B cell (primary cell): ENCODE measurements around the gene ATXN1. TPM values are rescaled to one million over a fixed set of nuclear protein-coding genes. Genes with fewer than 3 reads are reported as not detected.
A peak's percentile ranks its signal among the peaks of the same experiment; 100 is the strongest.

Source experiments
- ATAC-seq: fragments of 200-7000 bp; cut with Tn5 transposase; one replicate; pipeline ENCODE4 v1.10.0; 2021; ENCODE audit warnings: low read depth, mild to moderate bottlenecking, moderate number of reproducible peaks, moderate library complexity
- CTCF ChIA-PET: fragments of 350-600 bp; sonication (Branson Sonifier 250); formaldehyde crosslinking; loops from one replicate; lab custom pipeline; 2021; ENCODE audit warnings: antibody characterized with exemption, inconsistent platforms; lab: Charles Lee
- POLR2A ChIA-PET: fragments of 350-600 bp; sonication (Branson Sonifier 250); formaldehyde crosslinking; loops from one replicate; lab custom pipeline; 2021; ENCODE audit warnings: antibody characterized with exemption; lab: Charles Lee
- DNase-seq: peaks from one replicate; pipeline ENCODE4 v3.0.0; 2013
- H2AFZ ChIP-seq: 2 replicates; pipeline ENCODE4 v1.6.1; 2012; ENCODE audit warnings: mild to moderate bottlenecking, low read depth, low read length; ENCODE audit not compliant: insufficient read depth, poor library complexity, severe bottlenecking
- H3K27ac ChIP-seq, 2 donors: 1 replicate in 1 of 2; 2 replicates in 1 of 2; pipeline ENCODE4 v1.5.1; 2012 to 2013; ENCODE audit warnings: low read length in 2 of 2, mild to moderate bottlenecking in 2 of 2, moderate library complexity in 1 of 2
- H3K27me3 ChIP-seq, 4 experiments: fragments of 200-600 bp in 1 of 4; sonication (generic) in 1 of 4; replicated peaks in 1 of 4; 1 replicate in 2 of 4; 2 replicates in 2 of 4; pipeline versions ENCODE4 v1.6.1 to v1.7.0; 2013 to 2016; ENCODE audit warnings: low read length in 3 of 4, mild to moderate bottlenecking in 2 of 4, mixed read lengths in 1 of 4, moderate library complexity in 1 of 4; ENCODE audit not compliant: insufficient read depth in 4 of 4, control insufficient read depth in 3 of 4; ENCODE audit errors: control extremely low read depth in 1 of 4
- H3K36me3 ChIP-seq, 2 experiments: replicated peaks in 1 of 2; 1 replicate in 1 of 2; 2 replicates in 1 of 2; pipeline versions ENCODE4 v1.6.1 to v1.7.1; 2013; ENCODE audit warnings: low read length in 1 of 2; ENCODE audit not compliant: insufficient read depth in 2 of 2, control insufficient read depth in 1 of 2; ENCODE audit errors: control extremely low read depth in 1 of 2, extremely low read depth in 1 of 2
- H3K4me1 ChIP-seq, 2 donors: fragments of 200-600 bp in 1 of 2; sonication (generic) in 1 of 2; 1 replicate in 1 of 2; 2 replicates in 1 of 2; pipeline versions ENCODE4 v1.5.1 to v1.6.1; 2013 to 2017; ENCODE audit warnings: low read length in 2 of 2; ENCODE audit not compliant: control insufficient read depth in 2 of 2, insufficient read depth in 2 of 2
- H3K4me2 ChIP-seq: replicated peaks from 2 replicates; pipeline ENCODE3; 2012; ENCODE audit warnings: mild to moderate bottlenecking, low read depth, low read length; ENCODE audit not compliant: poor library complexity, severe bottlenecking
- H3K4me3 ChIP-seq, 5 experiments: fragments of 200-600 bp in 1 of 5; sonication (generic) in 1 of 5; 1 replicate in 3 of 5; 2 replicates in 2 of 5; pipeline versions ENCODE4 v1.5.1 to v1.7.0; 2011 to 2016; ENCODE audit warnings: low read length in 4 of 5, mild to moderate bottlenecking in 4 of 5, low read depth in 2 of 5, control low read depth in 1 of 5, moderate library complexity in 1 of 5; ENCODE audit not compliant: insufficient read depth in 1 of 5; ENCODE audit errors: control extremely low read depth in 1 of 5, extremely low read depth in 1 of 5
- H3K79me2 ChIP-seq: fragments of 200-600 bp; sonication (generic); one replicate; pipeline ENCODE4 v1.6.0; 2016; ENCODE audit warnings: low read length; ENCODE audit not compliant: control insufficient read depth, insufficient read depth
- H3K9ac ChIP-seq: fragments of 200-600 bp; sonication (generic); 2 replicates; pipeline ENCODE4 v1.6.1; 2017; ENCODE audit warnings: mild to moderate bottlenecking, low read length, moderate library complexity
- H3K9me3 ChIP-seq, 3 donors: one replicate each; pipeline versions ENCODE4 v1.6.1 to v1.7.1; 2013; ENCODE audit warnings: low read length in 2 of 3; ENCODE audit not compliant: control insufficient read depth in 2 of 3, insufficient read depth in 1 of 3; ENCODE audit errors: control extremely low read depth in 1 of 3
- H4K20me1 ChIP-seq: 2 replicates; pipeline ENCODE4 v1.6.0; 2012; ENCODE audit warnings: mild to moderate bottlenecking, low read length; ENCODE audit not compliant: insufficient read depth, control insufficient read depth, poor library complexity, severe bottlenecking
- H3K27ac Mint-ChIP-seq: one replicate; pipeline ENCODE4 v1.8.0; 2021; ENCODE audit warnings: mixed read lengths
- H3K27me3 Mint-ChIP-seq: one replicate; pipeline ENCODE4 v1.8.0; 2021; ENCODE audit warnings: mixed read lengths
- H3K4me1 Mint-ChIP-seq: one replicate; pipeline ENCODE4 v1.8.0; 2021; ENCODE audit warnings: mixed read lengths
- H3K4me3 Mint-ChIP-seq: one replicate; pipeline ENCODE4 v1.8.0; 2021; ENCODE audit warnings: mixed read lengths
- H3K9me3 Mint-ChIP-seq: one replicate; pipeline ENCODE4 v1.8.0; 2022; ENCODE audit warnings: mixed read lengths; ENCODE audit not compliant: insufficient read depth
- CTCF ChIP-seq: fragments of 200-600 bp; IDR thresholded peaks from one replicate; pipeline ENCODE4 v1.8.0; 2022; ENCODE audit warnings: antibody characterized with exemption, mild to moderate bottlenecking
- EZH2 ChIP-seq: IDR thresholded peaks from 2 replicates; pipeline ENCODE4 v1.6.1; 2012; ENCODE audit warnings: borderline replicate concordance, low read depth, mild to moderate bottlenecking, moderate library complexity, low read length; ENCODE audit not compliant: insufficient read depth, poor library complexity, severe bottlenecking
- WGBS: methylation state at CpG from one replicate; pipeline ENCODE4 v1.1.5; 2013; ENCODE audit warnings: missing lambda C conversion rate; ENCODE audit not compliant: insufficient coverage; 5-methylcytosine and 5-hydroxymethylcytosine counted together
- intact Hi-C: fragments of 100-400 bp; cut with micrococcal nuclease; formaldehyde crosslinking; loops from one replicate; pipeline ENCODE4 v1.10.0; 2022
- polyA plus RNA-seq: library from polyadenylated mRNA; depleted of rRNA; stranded (reverse); fragments of >200 nt; gene quantifications from 2 replicates; pipeline ENCODE4 v1.2.3, GENCODE V29; 2012
- total RNA-seq, 2 donors: library from RNA; stranded (reverse); fragments of 120-200 nt in 1 of 2; gene quantifications; 1 replicate in 1 of 2; 2 replicates in 1 of 2; pipeline versions ENCODE4 v1.2.3 to v1.2.4, GENCODE V29; 2013 to 2022

ATXN1 gene
- total and polyA plus RNA-seq, 2 donors (not counting 1 experiment from before 2014, with no cell fraction given) = 5.7 to 63.8 TPM

DNA sequence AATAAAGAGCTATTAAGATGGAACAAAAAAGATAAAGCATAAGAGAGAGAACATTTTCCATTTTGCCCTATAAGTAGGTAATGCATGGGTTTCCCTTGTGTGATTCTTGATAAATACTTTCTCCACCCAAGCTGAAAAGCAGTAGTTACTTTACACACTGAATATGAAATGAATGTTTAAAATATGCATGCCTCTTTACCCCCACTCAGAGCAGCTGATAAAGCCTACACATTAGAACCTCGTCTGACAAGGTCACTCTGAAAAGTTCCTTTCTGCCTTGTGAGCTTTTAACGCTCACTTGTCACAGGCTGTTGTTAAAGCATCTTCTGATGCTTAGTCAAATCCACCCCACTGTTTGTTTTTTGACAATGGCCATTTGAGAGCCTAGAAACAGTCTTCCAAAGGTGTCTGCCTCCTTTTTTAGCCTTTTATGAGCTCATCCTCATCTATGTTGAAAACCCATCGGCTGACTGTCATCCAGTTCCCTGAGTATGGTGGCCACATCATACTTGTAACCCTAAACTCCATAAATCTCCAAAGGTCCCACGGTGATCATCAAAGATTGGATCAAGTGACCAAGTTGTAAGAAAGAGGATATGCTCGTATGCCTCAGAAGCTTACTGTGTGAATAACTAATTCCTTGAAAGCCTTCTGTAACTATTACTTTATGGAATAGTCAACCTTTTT lies 102.8 kb downstream of the ATXN1 start:
- no peak overlapping the region for H3K4me3 Mint-ChIP-seq
- H2AFZ ChIP-seq = peak overlapping the region; percentile 17
- intact Hi-C loops = no loop called here
- H3K27ac ChIP-seq = no peak overlapping the region
- H3K9ac ChIP-seq = no peak overlapping the region
- peaks cover 0 to 16% of the 10 kb centered on the region in 2 donors for H3K4me1 ChIP-seq
- H3K4me2 ChIP-seq = no peak overlapping the region
- H3K4me3 ChIP-seq = no peak overlapping the region
- DNase-seq (no peak), ATAC-seq (peak; percentile 14)
- TF ChIP-seq CTCF = no peak
- no peak for TF ChIP-seq EZH2
- POLR2A ChIA-PET = no interaction called here
- H3K9me3 Mint-ChIP-seq = peaks cover 5% of the 10 kb centered on the region
- CTCF ChIA-PET = interaction anchor here (0.9 kb wide), 1 partner anchor 62 kb away, joined by 5 read pairs; no protein-coding TSS in a partner anchor
- no peaks in the 10 kb centered on the region for H3K36me3 ChIP-seq
- no peaks in the 10 kb centered on the region for H3K27me3 ChIP-seq
- peaks cover 3 to 10% (median 4%) of the 10 kb centered on the region in 3 donors for H3K9me3 ChIP-seq
- H4K20me1 ChIP-seq = no peaks in the 10 kb centered on the region
- peaks cover 31% of the 10 kb centered on the region for H3K4me1 Mint-ChIP-seq
- no peaks in the 10 kb centered on the region for H3K27me3 Mint-ChIP-seq
- H3K79me2 ChIP-seq = no peaks in the 10 kb centered on the region
- no peak overlapping the region for H3K27ac Mint-ChIP-seq
- 75% methylated on average over 3 of the region's 5 CpGs for WGBS

- ATAC-seq (no peak), DNase-seq (no peak)
- 63% methylated on average over 1 of the region's 1 CpG for WGBS
- intact Hi-C loops = no loop called here
- no peaks in the 10 kb centered on the region for H3K27me3 ChIP-seq
- H3K4me3 ChIP-seq = no peak overlapping the region
- Mint-ChIP-seq H3K27me3 (no peaks in the 10 kb centered on the region), H3K9me3 (peaks cover 5% of the 10 kb centered on the region), H3K4me3 (no peak overlapping the region), H3K4me1 (peaks cover 31% of the 10 kb centered on the region), H3K27ac (peak overlapping the region; percentile 4)
- no peak overlapping the region for H3K9ac ChIP-seq
- no peaks in the 10 kb centered on the region for H3K79me2 ChIP-seq
- peaks cover 3 to 10% (median 4%) of the 10 kb centered on the region in 3 donors for H3K9me3 ChIP-seq
- H3K4me2 ChIP-seq = no peak overlapping the region
- POLR2A ChIA-PET = no interaction called here
- no peaks in the 10 kb centered on the region for H4K20me1 ChIP-seq
- H3K36me3 ChIP-seq = no peaks in the 10 kb centered on the region
- H3K27ac ChIP-seq = no peak overlapping the region
- H2AFZ ChIP-seq = no peak overlapping the region
- TF ChIP-seq EZH2 = no peak
- no peak for TF ChIP-seq CTCF
- H3K4me1 ChIP-seq = peaks cover 0 to 16% of the 10 kb centered on the region in 2 donors
- CTCF ChIA-PET = interaction anchor here (0.9 kb wide), 1 partner anchor 62 kb away, joined by 5 read pairs; no protein-coding TSS in a partner anchor
These were observed 103.5 kb downstream of the ATXN1 start for GRCh38 chr6:16657768-16658167.
